A549 (cell line): ENCODE results near the gene OR52E1.

Source experiments
- CHD4 ChIP-seq: fragments of 200-600 bp; sonication (generic); IDR thresholded peaks from 2 replicates; pipeline ENCODE4 v1.6.1; 2016; ENCODE audit warnings: antibody characterized with exemption, mild to moderate bottlenecking, borderline replicate concordance
- EP300 ChIP-seq, 2 experiments: fragments of >200 bp; sonication (Bioruptor Twin); formaldehyde crosslinking; IDR thresholded peaks; 2 replicates in 1 of 2; 3 replicates in 1 of 2; pipeline ENCODE4 v1.6.1; 2016 to 2017
- MYC ChIP-seq: IDR thresholded peaks from 2 replicates; pipeline ENCODE4 v1.6.1; 2012; ENCODE audit warnings: mild to moderate bottlenecking, inconsistent platforms, low read length, improper control_type of control experiment, borderline replicate concordance
- NR3C1 ChIP-seq: fragments of >200 bp; sonication (Bioruptor Twin); formaldehyde crosslinking; IDR thresholded peaks from 3 replicates; pipeline ENCODE4 v1.6.1; 2017
- PHF8 ChIP-seq: fragments of 200-600 bp; sonication (generic); IDR thresholded peaks from 2 replicates; pipeline ENCODE4 v1.6.1; 2016; ENCODE audit warnings: low read depth, mild to moderate bottlenecking, antibody characterized with exemption, moderate library complexity, borderline replicate concordance
- POLR2A ChIP-seq: IDR thresholded peaks from 2 replicates; pipeline ENCODE4 v1.6.1; 2012; ENCODE audit warnings: mild to moderate bottlenecking, low read length
- RAD21 ChIP-seq, 2 experiments: fragments of >200 bp in 1 of 2; sonication (Bioruptor Twin) in 1 of 2; formaldehyde crosslinking in 1 of 2; IDR thresholded peaks in 1 of 2; conservative IDR thresholded peaks in 1 of 2; 2 replicates in 1 of 2; 3 replicates in 1 of 2; pipeline ENCODE4 v1.6.1; 2012 to 2018; ENCODE audit warnings: inconsistent platforms in 1 of 2
- RNF2 ChIP-seq: fragments of 200-600 bp; sonication (generic); IDR thresholded peaks from 2 replicates; pipeline ENCODE4 v1.6.1; 2016; ENCODE audit warnings: low read depth, mild to moderate bottlenecking, antibody characterized with exemption, moderate library complexity, borderline replicate concordance
- TF ChIP-seq, protein P1 (sequence below): fragments of >200 bp; sonication (Bioruptor Twin); formaldehyde crosslinking; IDR thresholded peaks from 3 replicates; pipeline ENCODE4 v1.5.1; 2016
- TF ChIP-seq, protein P2 (sequence below): fragments of 200-600 bp; sonication (generic); IDR thresholded peaks from 2 replicates; pipeline ENCODE4 v1.6.1; 2016; ENCODE audit warnings: antibody characterized with exemption, mild to moderate bottlenecking, moderate library complexity
- TF ChIP-seq, protein P3 (sequence below): fragments of 450-650 bp; IDR thresholded peaks from 2 replicates; pipeline ENCODE4 v1.6.1; 2014; ENCODE audit warnings: antibody characterized with exemption
- TF ChIP-seq, protein P4 (sequence below): IDR thresholded peaks from 2 replicates; pipeline ENCODE4 v1.6.1; 2012
- TF ChIP-seq, protein P5 (sequence below): IDR thresholded peaks from 2 replicates; pipeline ENCODE4 v1.6.1; 2012

DNA sequence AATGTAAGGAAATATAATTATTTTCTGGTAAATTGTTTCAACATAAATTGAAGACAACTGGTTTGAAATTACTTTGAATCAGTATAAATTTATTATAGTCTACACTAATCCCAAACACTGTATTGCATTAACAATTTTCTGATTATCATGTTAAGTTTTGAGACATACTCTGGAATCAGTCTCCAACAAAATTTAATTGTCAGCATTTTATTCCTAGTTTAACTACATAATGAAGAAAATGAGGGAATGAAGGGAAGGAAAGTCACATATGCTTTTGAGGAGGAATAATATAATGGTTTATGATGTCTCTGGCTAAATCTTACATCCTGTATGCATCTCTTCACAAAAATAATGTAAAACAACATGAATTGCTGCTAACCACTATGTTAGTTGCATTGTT, 14.2 kb downstream of the OR52E1 start:
- TF ChIP-seq, protein P1, sequence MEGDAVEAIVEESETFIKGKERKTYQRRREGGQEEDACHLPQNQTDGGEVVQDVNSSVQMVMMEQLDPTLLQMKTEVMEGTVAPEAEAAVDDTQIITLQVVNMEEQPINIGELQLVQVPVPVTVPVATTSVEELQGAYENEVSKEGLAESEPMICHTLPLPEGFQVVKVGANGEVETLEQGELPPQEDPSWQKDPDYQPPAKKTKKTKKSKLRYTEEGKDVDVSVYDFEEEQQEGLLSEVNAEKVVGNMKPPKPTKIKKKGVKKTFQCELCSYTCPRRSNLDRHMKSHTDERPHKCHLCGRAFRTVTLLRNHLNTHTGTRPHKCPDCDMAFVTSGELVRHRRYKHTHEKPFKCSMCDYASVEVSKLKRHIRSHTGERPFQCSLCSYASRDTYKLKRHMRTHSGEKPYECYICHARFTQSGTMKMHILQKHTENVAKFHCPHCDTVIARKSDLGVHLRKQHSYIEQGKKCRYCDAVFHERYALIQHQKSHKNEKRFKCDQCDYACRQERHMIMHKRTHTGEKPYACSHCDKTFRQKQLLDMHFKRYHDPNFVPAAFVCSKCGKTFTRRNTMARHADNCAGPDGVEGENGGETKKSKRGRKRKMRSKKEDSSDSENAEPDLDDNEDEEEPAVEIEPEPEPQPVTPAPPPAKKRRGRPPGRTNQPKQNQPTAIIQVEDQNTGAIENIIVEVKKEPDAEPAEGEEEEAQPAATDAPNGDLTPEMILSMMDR, result no peak
- TF ChIP-seq, protein P2, sequence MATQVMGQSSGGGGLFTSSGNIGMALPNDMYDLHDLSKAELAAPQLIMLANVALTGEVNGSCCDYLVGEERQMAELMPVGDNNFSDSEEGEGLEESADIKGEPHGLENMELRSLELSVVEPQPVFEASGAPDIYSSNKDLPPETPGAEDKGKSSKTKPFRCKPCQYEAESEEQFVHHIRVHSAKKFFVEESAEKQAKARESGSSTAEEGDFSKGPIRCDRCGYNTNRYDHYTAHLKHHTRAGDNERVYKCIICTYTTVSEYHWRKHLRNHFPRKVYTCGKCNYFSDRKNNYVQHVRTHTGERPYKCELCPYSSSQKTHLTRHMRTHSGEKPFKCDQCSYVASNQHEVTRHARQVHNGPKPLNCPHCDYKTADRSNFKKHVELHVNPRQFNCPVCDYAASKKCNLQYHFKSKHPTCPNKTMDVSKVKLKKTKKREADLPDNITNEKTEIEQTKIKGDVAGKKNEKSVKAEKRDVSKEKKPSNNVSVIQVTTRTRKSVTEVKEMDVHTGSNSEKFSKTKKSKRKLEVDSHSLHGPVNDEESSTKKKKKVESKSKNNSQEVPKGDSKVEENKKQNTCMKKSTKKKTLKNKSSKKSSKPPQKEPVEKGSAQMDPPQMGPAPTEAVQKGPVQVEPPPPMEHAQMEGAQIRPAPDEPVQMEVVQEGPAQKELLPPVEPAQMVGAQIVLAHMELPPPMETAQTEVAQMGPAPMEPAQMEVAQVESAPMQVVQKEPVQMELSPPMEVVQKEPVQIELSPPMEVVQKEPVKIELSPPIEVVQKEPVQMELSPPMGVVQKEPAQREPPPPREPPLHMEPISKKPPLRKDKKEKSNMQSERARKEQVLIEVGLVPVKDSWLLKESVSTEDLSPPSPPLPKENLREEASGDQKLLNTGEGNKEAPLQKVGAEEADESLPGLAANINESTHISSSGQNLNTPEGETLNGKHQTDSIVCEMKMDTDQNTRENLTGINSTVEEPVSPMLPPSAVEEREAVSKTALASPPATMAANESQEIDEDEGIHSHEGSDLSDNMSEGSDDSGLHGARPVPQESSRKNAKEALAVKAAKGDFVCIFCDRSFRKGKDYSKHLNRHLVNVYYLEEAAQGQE, result no peak
- TF ChIP-seq, protein P3, sequence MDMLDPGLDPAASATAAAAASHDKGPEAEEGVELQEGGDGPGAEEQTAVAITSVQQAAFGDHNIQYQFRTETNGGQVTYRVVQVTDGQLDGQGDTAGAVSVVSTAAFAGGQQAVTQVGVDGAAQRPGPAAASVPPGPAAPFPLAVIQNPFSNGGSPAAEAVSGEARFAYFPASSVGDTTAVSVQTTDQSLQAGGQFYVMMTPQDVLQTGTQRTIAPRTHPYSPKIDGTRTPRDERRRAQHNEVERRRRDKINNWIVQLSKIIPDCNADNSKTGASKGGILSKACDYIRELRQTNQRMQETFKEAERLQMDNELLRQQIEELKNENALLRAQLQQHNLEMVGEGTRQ, result no peak
- TF ChIP-seq PHF8 (no peak), MYC (no peak), POLR2A (no peak), RAD21 (conservative IDR thresholded peaks at IDR 0.05 in 1 of 2, IDR thresholded peaks at IDR 0.05 in 1 of 2) (no peak), CHD4 (no peak), RNF2 (no peak), NR3C1 (no peak), EP300 (IDR thresholded peaks at IDR 0.05) (no peak)
- TF ChIP-seq, protein P4, sequence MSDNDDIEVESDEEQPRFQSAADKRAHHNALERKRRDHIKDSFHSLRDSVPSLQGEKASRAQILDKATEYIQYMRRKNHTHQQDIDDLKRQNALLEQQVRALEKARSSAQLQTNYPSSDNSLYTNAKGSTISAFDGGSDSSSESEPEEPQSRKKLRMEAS, result no peak
- TF ChIP-seq, protein P5, sequence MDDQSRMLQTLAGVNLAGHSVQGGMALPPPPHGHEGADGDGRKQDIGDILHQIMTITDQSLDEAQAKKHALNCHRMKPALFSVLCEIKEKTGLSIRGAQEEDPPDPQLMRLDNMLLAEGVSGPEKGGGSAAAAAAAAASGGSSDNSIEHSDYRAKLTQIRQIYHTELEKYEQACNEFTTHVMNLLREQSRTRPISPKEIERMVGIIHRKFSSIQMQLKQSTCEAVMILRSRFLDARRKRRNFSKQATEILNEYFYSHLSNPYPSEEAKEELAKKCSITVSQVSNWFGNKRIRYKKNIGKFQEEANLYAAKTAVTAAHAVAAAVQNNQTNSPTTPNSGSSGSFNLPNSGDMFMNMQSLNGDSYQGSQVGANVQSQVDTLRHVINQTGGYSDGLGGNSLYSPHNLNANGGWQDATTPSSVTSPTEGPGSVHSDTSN, result no peak
